HG02798 (cell line): Measurements from ENCODE around the gene ZNF302.
"Not testable (repeated sequence)": the region's sequence is repeated elsewhere in the genome, so short reads cannot be mapped to it uniquely, and the experiment has no call there.

Source experiments
- ATAC-seq: cut with Tn5 transposase; IDR thresholded peaks from one replicate; pipeline ENCODE4 v1.9.1; 2021; ENCODE audit warnings: mild to moderate bottlenecking; ENCODE audit not compliant: unreplicated experiment, poor library complexity

Gene ZNF302

GRCh38 chr19:34669305-34669704, 8.2 kb upstream of the ZNF302 start:
- no peak for ATAC-seq

- no peak for ATAC-seq
Measured at GRCh38 chr19:34671972-34672371, 5.5 kb upstream of the ZNF302 start.

- ATAC-seq = no peak
Measured at GRCh38 chr19:34673590-34673989, 3.9 kb upstream of the ZNF302 start.

- ATAC-seq = no peak
Measured at GRCh38 chr19:34675250-34675649, 2.2 kb upstream of the ZNF302 start.

- no peak for ATAC-seq
Measured at GRCh38 chr19:34675919-34676318, 1.6 kb upstream of the ZNF302 start.

- ATAC-seq = peak; percentile 58
Measured at GRCh38 chr19:34676697-34677385, 637 bp upstream of the ZNF302 start, which contains the start of gene SCGB2B2. Gene SCGB2B2 (minus strand): TSS chr19:34677159. CDS start chr19:34594563, 82,596 bp downstream.

- ATAC-seq = no peak
Measured at GRCh38 chr19:34678085-34678412, 571 bp downstream of the ZNF302 start.

GRCh38 chr19:34678421-34678820, 943 bp downstream of the ZNF302 start:
- no peak for ATAC-seq

GRCh38 chr19:34681478-34681877, 4.0 kb downstream of the ZNF302 start:
- ATAC-seq = no peak

GRCh38 chr19:34685266-34685665, 7.8 kb downstream of the ZNF302 start:
- not testable (repeated sequence) for ATAC-seq

- no peak for ATAC-seq
Measured at GRCh38 chr19:34686455-34686854, 9.0 kb downstream of the ZNF302 start.

GRCh38 chr19:34687348-34687747, 9.9 kb downstream of the ZNF302 start:
- ATAC-seq = no peak

GRCh38 chr19:34688592-34688991, 11.1 kb downstream of the ZNF302 start:
- ATAC-seq = no peak

- no peak for ATAC-seq
Measured at GRCh38 chr19:34690372-34690771, 12.9 kb downstream of the ZNF302 start.

- no peak for ATAC-seq
Measured at GRCh38 chr19:34692549-34692948, 15.1 kb downstream of the ZNF302 start.

GRCh38 chr19:34707661-34708060, 30.2 kb downstream of the ZNF302 start:
- ATAC-seq = no peak

GRCh38 chr19:34711890-34712289, 34.4 kb downstream of the ZNF302 start:
- ATAC-seq = no peak

- ATAC-seq = no peak
Measured at GRCh38 chr19:34712395-34713261, 35.1 kb downstream of the ZNF302 start.

GRCh38 chr19:34713262-34713637, 35.8 kb downstream of the ZNF302 start:
- no peak for ATAC-seq

GRCh38 chr19:34715357-34715756, 37.9 kb downstream of the ZNF302 start:
- no peak for ATAC-seq

- ATAC-seq = no peak
Measured at GRCh38 chr19:34722353-34722752, 44.9 kb downstream of the ZNF302 start.

- no peak for ATAC-seq
Measured at GRCh38 chr19:34725400-34725799, 47.9 kb downstream of the ZNF302 start.
